ENCODE measurements around the gene UTS2R. TPM values are rescaled to one million over a fixed set of nuclear protein-coding genes. Genes with fewer than 3 reads are reported as not detected.

Gene UTS2R
- total RNA-seq, 1 donor: not detected

DNA sequence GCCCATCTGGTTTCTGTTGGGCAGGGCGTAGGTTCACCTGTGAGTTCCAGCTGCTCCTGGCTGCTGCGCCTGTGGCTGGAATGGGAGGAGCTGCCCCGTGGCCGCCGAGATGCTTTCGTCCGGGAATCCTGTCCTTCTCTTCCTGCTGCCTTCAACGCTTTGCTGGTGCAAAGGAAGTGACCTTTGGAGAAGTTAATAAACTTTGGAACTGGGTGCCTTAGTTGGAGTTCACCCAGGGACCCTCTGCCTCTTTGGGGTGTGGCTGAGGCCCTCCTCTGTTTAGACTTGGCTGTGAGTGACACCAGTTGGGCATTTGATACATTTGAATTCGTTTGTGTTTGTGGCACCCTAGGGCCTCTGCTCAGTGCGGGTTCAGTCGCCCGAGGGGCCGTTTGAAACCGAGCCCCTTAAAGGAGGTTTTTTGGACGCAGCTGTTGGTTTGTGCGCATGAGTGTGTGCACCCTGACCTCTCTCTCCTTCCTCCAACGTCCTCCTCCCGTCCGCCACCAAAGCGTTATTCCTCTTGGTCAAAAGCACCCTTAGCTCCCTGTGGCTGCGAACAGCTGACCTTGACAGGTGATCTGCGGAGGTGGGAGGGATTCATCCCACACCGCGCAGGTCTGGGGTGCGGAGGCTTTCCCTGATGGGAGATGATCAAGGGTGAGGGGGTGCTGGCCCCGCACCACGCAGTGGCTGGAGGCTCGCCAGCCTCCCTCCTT is 29.0 kb upstream of the UTS2R start:
- Histone ChIP-seq H2AFZ (ENCODE audit: low read length) (no peak overlapping the region), H3K79me2 (ENCODE audit: insufficient read depth, low read length) (no peaks in the 10 kb centered on the region), H3K4me2 (ENCODE audit: insufficient read depth, low read length) (no peak overlapping the region), H3K27me3 (ENCODE audit: insufficient read depth, low read length) (peaks cover 3% of the 10 kb centered on the region), H3K4me1 (ENCODE audit: insufficient read depth, low read length) (peaks cover 11% of the 10 kb centered on the region), H3K9me3 (ENCODE audit: low read depth, low read length) (no peaks in the 10 kb centered on the region), H3K27ac (ENCODE audit: low read depth, low read length) (no peak overlapping the region), H3K36me3 (ENCODE audit: insufficient read depth, low read length) (no peaks in the 10 kb centered on the region), H4K20me1 (ENCODE audit: insufficient read depth, low read length) (no peaks in the 10 kb centered on the region), H3K4me3 (ENCODE audit: insufficient read depth, low read length) (no peak overlapping the region)
- TF ChIP-seq, protein P1, sequence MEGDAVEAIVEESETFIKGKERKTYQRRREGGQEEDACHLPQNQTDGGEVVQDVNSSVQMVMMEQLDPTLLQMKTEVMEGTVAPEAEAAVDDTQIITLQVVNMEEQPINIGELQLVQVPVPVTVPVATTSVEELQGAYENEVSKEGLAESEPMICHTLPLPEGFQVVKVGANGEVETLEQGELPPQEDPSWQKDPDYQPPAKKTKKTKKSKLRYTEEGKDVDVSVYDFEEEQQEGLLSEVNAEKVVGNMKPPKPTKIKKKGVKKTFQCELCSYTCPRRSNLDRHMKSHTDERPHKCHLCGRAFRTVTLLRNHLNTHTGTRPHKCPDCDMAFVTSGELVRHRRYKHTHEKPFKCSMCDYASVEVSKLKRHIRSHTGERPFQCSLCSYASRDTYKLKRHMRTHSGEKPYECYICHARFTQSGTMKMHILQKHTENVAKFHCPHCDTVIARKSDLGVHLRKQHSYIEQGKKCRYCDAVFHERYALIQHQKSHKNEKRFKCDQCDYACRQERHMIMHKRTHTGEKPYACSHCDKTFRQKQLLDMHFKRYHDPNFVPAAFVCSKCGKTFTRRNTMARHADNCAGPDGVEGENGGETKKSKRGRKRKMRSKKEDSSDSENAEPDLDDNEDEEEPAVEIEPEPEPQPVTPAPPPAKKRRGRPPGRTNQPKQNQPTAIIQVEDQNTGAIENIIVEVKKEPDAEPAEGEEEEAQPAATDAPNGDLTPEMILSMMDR (IDR thresholded peaks at IDR 0.05; ENCODE audit: extremely low read depth, low read depth, low read length): no peak
- DNase-seq (ENCODE audit: insufficient read length, low spot score, missing footprints): peak; percentile 43

DNA sequence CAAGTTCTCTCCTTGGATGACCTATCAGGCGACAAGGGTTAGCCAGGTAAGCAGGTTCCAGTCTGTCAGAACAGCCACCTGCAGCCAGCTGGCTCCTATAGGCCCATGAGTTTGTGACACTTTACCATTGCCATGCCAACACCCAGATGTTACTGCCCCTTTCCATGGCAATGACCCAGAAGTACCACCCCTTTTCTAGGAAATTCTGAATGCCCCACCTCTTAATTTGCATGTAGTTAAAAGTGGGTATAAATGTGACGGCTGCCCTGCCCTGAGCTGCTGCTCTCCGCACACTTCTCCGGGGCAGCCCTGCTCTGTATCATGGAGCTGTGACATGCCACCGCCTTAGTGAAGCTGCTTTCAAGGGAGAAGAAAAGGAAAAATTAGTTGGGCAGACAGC is 28.0 kb upstream of the UTS2R start:
- Histone ChIP-seq H3K4me2 (ENCODE audit: insufficient read depth, low read length) (no peak overlapping the region), H4K20me1 (ENCODE audit: insufficient read depth, low read length) (no peaks in the 10 kb centered on the region), H3K27me3 (ENCODE audit: insufficient read depth, low read length) (peaks cover 8% of the 10 kb centered on the region), H2AFZ (ENCODE audit: low read length) (no peak overlapping the region), H3K9me3 (ENCODE audit: low read depth, low read length) (no peaks in the 10 kb centered on the region), H3K4me3 (ENCODE audit: insufficient read depth, low read length) (no peak overlapping the region), H3K27ac (ENCODE audit: low read depth, low read length) (no peak overlapping the region), H3K4me1 (ENCODE audit: insufficient read depth, low read length) (peaks cover 11% of the 10 kb centered on the region), H3K36me3 (ENCODE audit: insufficient read depth, low read length) (no peaks in the 10 kb centered on the region), H3K79me2 (ENCODE audit: insufficient read depth, low read length) (no peaks in the 10 kb centered on the region)
- no peak for DNase-seq (ENCODE audit: insufficient read length, low spot score, missing footprints)
- TF ChIP-seq, protein P1 (IDR thresholded peaks at IDR 0.05; ENCODE audit: extremely low read depth, low read depth, low read length): no peak

DNA sequence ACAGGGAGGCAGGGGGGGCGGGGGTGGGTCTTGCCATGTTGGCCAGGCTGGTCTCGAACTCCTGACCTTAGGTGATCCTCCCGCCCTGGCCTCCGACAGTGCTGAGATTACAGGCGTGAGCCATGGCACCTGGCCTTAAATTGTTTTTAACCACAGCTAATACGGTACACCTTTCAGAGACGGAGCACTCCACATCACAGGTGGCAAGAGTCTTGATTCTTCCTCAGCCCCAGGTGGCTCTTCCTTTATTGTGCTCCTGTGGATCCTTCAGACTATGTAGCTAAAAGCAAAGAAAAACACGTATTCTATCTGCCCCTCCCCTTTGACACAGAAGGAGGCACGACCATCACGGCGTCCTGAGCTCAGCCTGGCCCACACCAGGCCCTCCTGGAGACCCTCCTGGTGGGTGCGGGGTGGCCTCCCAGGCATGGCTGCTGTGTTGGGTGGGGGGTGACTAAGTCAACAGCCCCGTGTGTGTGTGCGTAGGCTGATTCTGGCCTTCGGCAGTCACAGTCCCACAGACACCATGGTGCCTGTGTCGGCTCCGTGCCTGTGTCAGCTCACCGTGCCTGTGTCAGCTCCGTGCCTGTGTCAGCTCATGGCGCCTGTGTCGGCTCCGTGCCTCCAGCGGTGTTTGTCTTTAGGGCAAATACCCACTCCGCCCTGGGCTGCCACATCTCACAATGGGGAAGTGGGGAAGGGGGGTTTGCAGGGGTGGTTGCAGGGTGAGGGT is 27.2 kb upstream of the UTS2R start:
- Histone ChIP-seq H4K20me1 (ENCODE audit: insufficient read depth, low read length) (no peaks in the 10 kb centered on the region), H3K27ac (ENCODE audit: low read depth, low read length) (no peak overlapping the region), H3K36me3 (ENCODE audit: insufficient read depth, low read length) (no peaks in the 10 kb centered on the region), H2AFZ (ENCODE audit: low read length) (no peak overlapping the region), H3K4me1 (ENCODE audit: insufficient read depth, low read length) (peaks cover 3% of the 10 kb centered on the region), H3K79me2 (ENCODE audit: insufficient read depth, low read length) (no peaks in the 10 kb centered on the region), H3K27me3 (ENCODE audit: insufficient read depth, low read length) (peaks cover 16% of the 10 kb centered on the region), H3K9me3 (ENCODE audit: low read depth, low read length) (no peaks in the 10 kb centered on the region), H3K4me3 (ENCODE audit: insufficient read depth, low read length) (no peak overlapping the region), H3K4me2 (ENCODE audit: insufficient read depth, low read length) (no peak overlapping the region)
- DNase-seq (ENCODE audit: insufficient read length, low spot score, missing footprints): peak; percentile 71
- TF ChIP-seq, protein P1 (IDR thresholded peaks at IDR 0.05; ENCODE audit: extremely low read depth, low read depth, low read length): no peak
